ENCODE results near the gene GRM8.
A peak's percentile ranks its signal among the peaks of the same experiment; 100 is the strongest.

GRM8 gene

DNA sequence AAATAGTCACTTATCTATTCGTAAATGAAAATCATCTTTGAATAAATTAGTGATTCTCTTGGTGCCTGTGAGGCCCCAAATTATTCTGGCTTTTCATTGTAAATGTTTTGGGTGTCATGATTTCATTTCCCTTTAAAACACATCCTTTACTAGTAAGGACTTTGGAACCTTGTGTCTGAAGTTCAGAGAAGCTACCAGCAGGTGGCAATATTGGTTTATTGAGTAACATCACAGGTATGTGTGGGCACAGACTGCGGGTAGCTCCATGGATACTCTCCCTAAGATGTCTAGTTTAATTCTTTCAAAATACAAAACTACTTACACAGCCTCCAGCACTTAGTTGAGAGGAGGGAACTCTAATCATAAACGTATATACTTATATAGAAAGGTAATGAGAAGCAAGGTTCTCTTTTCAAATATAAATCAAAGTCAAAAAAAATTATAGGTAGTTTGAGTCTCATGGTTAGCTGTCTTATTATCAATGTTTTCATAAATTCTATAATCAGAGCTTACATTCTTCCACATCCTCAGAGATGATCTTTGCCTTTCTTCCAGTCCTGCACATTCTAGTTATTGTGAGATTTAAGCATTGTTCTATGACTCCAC lies 449.6 kb downstream of the GRM8 start:
- no peak overlapping the region for H3K4me3 ChIP-seq (ENCODE audit: control insufficient read depth, low read depth, low read length)
- peak; percentile 68 for DNase-seq (ENCODE audit: low read depth)
- TF ChIP-seq, protein P1, sequence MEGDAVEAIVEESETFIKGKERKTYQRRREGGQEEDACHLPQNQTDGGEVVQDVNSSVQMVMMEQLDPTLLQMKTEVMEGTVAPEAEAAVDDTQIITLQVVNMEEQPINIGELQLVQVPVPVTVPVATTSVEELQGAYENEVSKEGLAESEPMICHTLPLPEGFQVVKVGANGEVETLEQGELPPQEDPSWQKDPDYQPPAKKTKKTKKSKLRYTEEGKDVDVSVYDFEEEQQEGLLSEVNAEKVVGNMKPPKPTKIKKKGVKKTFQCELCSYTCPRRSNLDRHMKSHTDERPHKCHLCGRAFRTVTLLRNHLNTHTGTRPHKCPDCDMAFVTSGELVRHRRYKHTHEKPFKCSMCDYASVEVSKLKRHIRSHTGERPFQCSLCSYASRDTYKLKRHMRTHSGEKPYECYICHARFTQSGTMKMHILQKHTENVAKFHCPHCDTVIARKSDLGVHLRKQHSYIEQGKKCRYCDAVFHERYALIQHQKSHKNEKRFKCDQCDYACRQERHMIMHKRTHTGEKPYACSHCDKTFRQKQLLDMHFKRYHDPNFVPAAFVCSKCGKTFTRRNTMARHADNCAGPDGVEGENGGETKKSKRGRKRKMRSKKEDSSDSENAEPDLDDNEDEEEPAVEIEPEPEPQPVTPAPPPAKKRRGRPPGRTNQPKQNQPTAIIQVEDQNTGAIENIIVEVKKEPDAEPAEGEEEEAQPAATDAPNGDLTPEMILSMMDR (conservative IDR thresholded peaks at IDR 0.05; ENCODE audit: control insufficient read depth, insufficient read depth, low read depth, low read length) = peak; percentile 65

DNA sequence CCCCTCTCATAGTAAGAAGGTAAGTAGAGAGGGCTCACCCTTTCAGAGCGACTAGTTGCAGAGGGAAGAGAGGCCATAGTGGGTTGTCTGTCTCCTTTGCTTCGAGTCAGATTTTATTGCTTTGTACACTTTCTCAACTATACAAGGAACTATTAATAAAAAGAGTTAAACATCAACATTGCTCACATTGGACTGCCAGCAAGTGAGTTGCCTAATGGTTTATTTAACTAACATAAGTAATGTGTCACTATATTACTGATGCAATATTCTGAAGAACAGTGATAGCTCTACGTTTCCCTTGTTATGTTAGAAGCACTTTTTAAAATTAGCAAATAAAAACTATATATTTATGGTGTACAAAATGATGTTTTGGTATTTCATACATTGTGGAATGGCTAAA lies 451.0 kb downstream of the GRM8 start:
- H3K4me3 ChIP-seq (ENCODE audit: control insufficient read depth, low read depth, low read length) = no peak overlapping the region
- TF ChIP-seq, protein P1 (conservative IDR thresholded peaks at IDR 0.05; ENCODE audit: control insufficient read depth, insufficient read depth, low read depth, low read length) = no peak
- DNase-seq (ENCODE audit: low read depth) = no peak

DNA sequence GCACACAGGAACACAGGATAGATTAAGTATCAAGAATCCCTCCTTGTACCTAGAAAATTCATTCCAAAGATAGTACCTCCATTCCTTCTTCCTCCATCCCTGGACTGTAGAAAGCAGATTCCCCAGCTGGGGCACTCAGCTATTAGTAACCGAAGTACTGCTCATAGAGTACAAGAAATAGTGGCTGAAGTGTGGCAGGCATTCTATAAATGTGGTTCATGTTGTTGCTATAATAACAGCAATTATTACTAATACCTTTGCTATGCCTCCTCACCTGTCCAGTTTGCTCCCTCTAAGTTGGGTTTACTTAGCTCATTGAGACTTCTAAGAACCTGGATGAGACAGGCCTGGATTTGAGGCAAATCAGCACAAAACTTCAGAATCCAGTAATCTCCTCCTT lies 453.2 kb downstream of the GRM8 start:
- no peak for DNase-seq (ENCODE audit: low read depth)
- TF ChIP-seq, protein P1 (conservative IDR thresholded peaks at IDR 0.05; ENCODE audit: control insufficient read depth, insufficient read depth, low read depth, low read length) = no peak
- no peak overlapping the region for H3K4me3 ChIP-seq (ENCODE audit: control insufficient read depth, low read depth, low read length)

DNA sequence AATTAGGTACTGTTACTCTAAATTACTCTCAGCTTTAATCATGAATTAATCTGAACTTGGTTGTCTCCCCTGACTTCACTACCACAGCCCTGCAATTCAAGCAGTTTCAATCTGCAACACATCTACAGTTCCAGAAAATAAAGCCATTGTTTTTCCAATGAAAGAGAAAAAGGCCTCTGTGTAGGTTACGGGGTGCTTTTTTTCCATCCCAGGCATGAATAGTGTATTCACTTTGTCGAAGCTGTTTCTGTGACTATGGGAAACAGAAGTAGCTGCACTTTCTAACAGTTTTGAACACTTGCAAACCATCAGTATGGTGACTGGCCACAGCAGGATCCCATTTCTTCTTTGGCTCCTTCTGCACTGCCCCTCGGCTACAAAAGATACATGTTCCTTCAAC lies 460.2 kb downstream of the GRM8 start:
- no peak for DNase-seq (ENCODE audit: low read depth)
- TF ChIP-seq, protein P1 (conservative IDR thresholded peaks at IDR 0.05; ENCODE audit: control insufficient read depth, insufficient read depth, low read depth, low read length) = no peak
- H3K4me3 ChIP-seq (ENCODE audit: control insufficient read depth, low read depth, low read length) = no peak overlapping the region

DNA sequence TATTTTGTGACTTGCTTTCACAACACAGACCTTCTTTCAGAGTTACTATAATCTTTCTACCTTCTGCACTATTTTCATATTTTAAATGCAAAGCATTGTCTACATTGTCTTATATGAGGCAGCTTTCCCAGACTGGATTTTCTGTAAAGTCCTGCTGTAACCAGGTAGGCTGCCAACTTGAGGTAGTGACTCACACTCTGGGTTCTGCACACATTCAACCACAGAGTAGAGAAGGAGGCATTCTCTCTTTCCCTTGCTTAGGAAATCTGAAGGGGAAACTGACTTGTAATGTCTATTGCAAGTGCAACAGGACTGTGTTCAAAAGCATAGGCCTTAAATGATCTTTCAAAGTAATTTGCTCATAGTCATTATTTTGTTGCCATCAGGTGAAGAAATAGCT lies 461.4 kb downstream of the GRM8 start:
- TF ChIP-seq, protein P1 (conservative IDR thresholded peaks at IDR 0.05; ENCODE audit: control insufficient read depth, insufficient read depth, low read depth, low read length) = no peak
- peak; percentile 2 for DNase-seq (ENCODE audit: low read depth)
- no peak overlapping the region for H3K4me3 ChIP-seq (ENCODE audit: control insufficient read depth, low read depth, low read length)

DNA sequence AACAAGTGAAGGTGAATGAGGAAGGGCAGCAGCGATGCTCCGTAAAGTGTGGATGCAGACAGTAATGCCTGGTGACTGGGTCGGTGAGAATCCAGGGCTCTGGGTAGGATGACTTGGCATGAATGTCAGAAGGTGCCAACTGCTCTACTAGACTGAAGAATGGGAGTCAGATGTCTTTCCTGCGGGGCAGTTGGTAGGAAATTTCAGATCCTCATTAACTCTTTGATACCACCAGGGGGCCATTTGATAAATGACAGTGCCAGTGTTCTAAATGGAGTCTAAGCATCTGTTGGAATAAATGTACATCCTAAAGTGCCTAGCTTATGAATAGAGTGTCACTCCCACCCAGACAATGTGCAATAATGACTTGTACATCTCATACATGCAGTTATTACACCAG lies 462.0 kb downstream of the GRM8 start:
- TF ChIP-seq, protein P1 (conservative IDR thresholded peaks at IDR 0.05; ENCODE audit: control insufficient read depth, insufficient read depth, low read depth, low read length) = no peak
- no peak for DNase-seq (ENCODE audit: low read depth)
- H3K4me3 ChIP-seq (ENCODE audit: control insufficient read depth, low read depth, low read length) = no peak overlapping the region

DNA sequence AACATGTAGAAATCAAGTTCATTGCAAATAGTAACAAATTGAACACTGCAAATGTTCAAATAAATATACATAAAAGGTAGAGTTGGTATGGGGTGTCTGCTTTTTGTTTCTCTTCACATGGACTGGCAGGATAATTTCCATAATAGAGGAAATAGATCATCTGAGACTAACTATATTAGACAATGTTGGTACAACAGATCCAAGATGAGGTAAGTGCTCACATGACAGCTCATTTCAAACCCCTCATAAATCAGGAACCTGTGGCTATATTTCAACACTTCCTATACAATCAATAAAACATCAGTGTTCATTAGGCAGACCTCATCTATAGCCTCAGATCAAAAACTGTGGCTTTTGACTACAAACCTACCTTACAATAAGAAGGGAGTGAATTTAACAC lies 469.1 kb downstream of the GRM8 start:
- TF ChIP-seq, protein P1 (conservative IDR thresholded peaks at IDR 0.05; ENCODE audit: control insufficient read depth, insufficient read depth, low read depth, low read length) = no peak
- no peak for DNase-seq (ENCODE audit: low read depth)
- no peak overlapping the region for H3K4me3 ChIP-seq (ENCODE audit: control insufficient read depth, low read depth, low read length)
